GM12873 (cell line): ENCODE measurements around the gene PPP2R5E.

Experiments
- CTCF ChIP-seq: IDR thresholded peaks from 2 replicates; pipeline ENCODE4 v1.5.1; 2012; ENCODE audit warnings: low read depth, mild to moderate bottlenecking, moderate library complexity, low read length, control low read depth; ENCODE audit not compliant: insufficient read depth; ENCODE audit errors: missing control alignments

PPP2R5E gene

GRCh38 chr14:63513756-63514155 lies 29.4 kb downstream of the PPP2R5E start:
- no peak for TF ChIP-seq CTCF

- TF ChIP-seq CTCF: no peak
Measured at GRCh38 chr14:63512861-63513260, 30.3 kb downstream of the PPP2R5E start.

DNA sequence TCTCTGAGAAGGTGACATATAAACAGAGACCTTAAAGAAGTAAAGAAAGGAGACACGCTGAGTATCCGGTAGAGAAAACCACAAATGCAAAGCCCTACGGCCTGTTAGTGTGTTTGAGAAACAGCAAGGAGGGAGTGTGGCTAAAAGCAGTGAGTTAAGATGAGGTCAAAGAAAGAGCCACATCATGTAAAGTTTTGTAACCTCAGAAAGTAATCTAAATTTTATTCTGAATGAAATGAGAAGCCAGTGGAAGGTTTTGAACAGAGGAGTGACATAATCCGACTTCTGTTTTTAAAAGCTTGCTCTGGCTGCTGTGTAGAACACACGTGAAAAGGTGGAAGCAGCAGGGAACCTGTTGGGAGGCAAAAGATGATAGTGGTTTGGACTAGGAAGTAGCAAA lies 32.6 kb downstream of the PPP2R5E start:
- TF ChIP-seq CTCF: no peak

DNA sequence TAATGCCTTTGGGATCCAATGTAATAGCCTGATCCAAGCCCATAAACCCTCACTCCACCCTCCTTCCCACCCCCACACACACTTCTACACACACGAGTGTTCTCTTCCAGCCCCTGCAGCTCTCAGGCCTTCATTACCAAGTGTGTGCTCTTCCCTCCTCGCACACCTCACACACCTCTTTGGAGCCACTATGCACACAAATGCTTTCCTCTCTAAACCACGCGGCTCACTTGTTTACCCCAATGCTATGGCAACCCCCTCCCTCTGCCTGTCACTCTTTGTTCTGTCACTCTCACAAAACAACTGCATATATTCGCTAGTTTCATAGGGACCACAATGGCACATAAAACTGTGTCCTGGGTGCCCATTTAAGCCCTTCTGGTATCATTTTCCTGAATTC lies 35.1 kb downstream of the PPP2R5E start:
- no peak for TF ChIP-seq CTCF

DNA sequence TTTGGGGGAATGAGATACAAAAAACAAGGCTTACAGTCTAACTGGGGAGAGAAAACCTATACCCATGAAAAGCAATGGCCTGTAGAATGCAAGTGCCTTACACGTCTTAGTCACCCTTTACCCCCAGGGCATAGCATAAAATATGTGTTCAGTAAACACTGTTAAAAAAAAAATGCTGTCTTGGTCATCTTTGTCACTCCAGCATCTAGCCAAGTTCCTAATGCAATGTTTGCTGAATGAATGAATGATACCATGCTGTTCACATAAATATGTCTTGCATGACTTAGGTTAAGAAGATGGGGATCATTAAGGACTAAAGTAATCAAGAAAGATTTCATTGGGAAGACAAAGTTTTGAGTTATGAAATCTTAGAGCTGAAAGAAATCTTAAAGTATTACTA lies 38.5 kb downstream of the PPP2R5E start:
- no peak for TF ChIP-seq CTCF

- TF ChIP-seq CTCF: no peak
Measured at GRCh38 chr14:63501429-63501828, 41.7 kb downstream of the PPP2R5E start.

GRCh38 chr14:63499701-63500250 lies 43.4 kb downstream of the PPP2R5E start:
- no peak for TF ChIP-seq CTCF
